HFF-Myc (cell line): ENCODE data around the gene COPZ2.
"Not testable (repeated sequence)": the region's sequence is repeated elsewhere in the genome, so short reads cannot be mapped to it uniquely, and the experiment has no call there.

ENCODE experiments used
- DNase-seq: peaks from one replicate; pipeline ENCODE4 v3.0.0-alpha.2; 2011; ENCODE audit warnings: low read depth; ENCODE audit errors: extremely low read depth
- H3K4me3 ChIP-seq: replicated peaks from 2 replicates; pipeline ENCODE4 v1.5.1; 2011; ENCODE audit warnings: low read depth, mild to moderate bottlenecking, control low read depth, low read length
- TF ChIP-seq, protein P1 (sequence below): IDR thresholded peaks from 2 replicates; pipeline ENCODE4 v1.5.1; 2012; ENCODE audit warnings: mild to moderate bottlenecking, low read depth, low read length, control low read depth; ENCODE audit errors: missing control alignments

COPZ2 gene

DNA sequence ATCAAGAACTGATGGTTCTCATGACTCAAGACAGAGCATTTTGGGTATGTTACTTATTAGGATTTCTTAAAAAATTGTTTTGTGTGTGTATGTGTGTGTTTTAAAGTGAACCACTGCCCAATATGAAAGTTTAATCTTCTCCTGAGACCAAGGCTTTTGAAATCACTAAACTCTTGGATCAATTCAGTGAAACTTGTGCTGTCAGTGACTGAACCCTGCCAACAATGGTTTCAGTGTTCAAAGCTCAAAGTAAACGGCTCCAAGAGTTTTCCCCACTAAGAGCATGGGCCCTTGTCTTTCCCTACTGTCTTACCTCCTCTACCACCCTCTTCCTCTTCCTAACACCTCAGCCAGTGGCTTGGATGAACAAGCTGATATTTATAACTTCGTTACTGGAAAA, 32.6 kb upstream of the COPZ2 start:
- DNase-seq, result no peak
- H3K4me3 ChIP-seq, result no peak overlapping the region
- TF ChIP-seq, protein P1, sequence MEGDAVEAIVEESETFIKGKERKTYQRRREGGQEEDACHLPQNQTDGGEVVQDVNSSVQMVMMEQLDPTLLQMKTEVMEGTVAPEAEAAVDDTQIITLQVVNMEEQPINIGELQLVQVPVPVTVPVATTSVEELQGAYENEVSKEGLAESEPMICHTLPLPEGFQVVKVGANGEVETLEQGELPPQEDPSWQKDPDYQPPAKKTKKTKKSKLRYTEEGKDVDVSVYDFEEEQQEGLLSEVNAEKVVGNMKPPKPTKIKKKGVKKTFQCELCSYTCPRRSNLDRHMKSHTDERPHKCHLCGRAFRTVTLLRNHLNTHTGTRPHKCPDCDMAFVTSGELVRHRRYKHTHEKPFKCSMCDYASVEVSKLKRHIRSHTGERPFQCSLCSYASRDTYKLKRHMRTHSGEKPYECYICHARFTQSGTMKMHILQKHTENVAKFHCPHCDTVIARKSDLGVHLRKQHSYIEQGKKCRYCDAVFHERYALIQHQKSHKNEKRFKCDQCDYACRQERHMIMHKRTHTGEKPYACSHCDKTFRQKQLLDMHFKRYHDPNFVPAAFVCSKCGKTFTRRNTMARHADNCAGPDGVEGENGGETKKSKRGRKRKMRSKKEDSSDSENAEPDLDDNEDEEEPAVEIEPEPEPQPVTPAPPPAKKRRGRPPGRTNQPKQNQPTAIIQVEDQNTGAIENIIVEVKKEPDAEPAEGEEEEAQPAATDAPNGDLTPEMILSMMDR, result no peak

DNA sequence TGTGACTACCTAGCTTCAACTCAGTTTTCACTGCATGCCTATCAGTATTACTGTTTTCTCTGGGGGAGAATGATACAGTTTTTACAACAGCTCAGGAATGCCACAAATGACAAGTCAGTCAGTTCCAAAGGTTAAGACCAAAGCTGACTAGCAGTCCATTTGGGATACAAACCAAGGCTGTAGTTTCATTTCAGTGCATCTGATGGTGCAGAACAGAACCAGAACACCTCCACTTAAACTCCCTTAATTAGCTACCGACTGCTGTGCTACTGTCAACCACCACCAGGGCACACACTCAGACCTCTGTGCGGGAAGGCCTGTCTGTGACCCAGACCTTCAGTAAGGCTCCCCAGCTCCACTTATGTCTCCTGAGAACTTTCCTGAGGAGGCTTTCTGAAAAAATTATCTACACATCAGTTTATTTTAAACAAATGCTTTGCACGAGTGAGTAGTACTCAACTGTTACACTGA, 30.9 kb upstream of the COPZ2 start:
- no peak for DNase-seq
- TF ChIP-seq, protein P1, result peak; percentile 41
- H3K4me3 ChIP-seq, result no peak overlapping the region

- DNase-seq, result not testable (repeated sequence)
Measured at GRCh38 chr17:48067808-48068207, 30.2 kb upstream of the COPZ2 start.

DNA sequence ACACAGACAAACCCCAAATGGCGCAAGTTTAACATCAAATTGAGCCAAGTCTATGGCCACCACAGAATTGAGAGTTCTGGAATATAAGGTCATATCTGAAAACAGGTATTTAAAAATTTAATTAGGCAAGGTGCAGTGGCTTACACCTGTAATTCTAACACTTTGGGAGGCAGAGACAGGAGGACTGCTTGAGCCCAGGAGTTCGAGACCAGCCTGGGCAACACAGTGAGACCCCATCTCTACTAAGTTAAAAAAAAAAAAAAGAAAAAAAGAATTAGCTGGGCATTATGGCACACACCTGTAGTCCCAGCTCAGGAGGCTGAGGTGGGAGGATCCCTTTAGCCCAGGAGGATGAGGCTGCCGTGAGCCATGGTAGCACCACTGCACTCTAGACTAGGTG, 29.6 kb upstream of the COPZ2 start:
- no peak overlapping the region for H3K4me3 ChIP-seq
- no peak for DNase-seq
- TF ChIP-seq, protein P1, result no peak

More at GRCh38 chr17:48067808-48068207, 30.2 kb upstream of the COPZ2 start:
- H3K4me3 ChIP-seq, result not testable (repeated sequence)

DNA sequence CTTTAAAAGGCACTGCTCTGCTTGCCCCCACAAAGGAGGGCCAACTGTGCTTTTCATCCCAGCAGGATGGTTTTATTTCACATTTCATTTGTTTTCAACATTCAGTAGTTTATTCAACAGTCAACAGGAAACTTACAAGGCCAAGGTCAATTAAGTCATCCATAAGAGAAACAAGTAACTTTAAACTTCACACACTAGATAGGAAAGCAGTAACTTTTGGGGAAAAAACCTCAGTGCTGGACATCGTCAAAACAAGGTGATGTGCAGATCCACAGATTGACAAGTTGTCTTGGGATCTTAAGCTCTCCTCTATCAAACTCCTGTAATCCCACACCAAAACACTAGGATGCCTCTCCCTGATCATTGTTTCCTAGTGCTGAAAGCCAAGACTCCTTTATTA, 29.1 kb upstream of the COPZ2 start:
- DNase-seq, result no peak
- TF ChIP-seq, protein P1, result no peak
- no peak overlapping the region for H3K4me3 ChIP-seq

- TF ChIP-seq, protein P1, result no peak
- H3K4me3 ChIP-seq, result no peak overlapping the region
- no peak for DNase-seq
Measured at GRCh38 chr17:48066192-48066591, 28.6 kb upstream of the COPZ2 start.

- DNase-seq, result no peak
- no peak overlapping the region for H3K4me3 ChIP-seq
- TF ChIP-seq, protein P1, result no peak
Measured at GRCh38 chr17:48064638-48065037, 27.0 kb upstream of the COPZ2 start.
